Endothelial cell of umbilical vein (primary cell): Measurements from ENCODE around the gene RIPOR1.

Experiments
- CTCF ChIP-seq, 2 donors: IDR thresholded peaks; 1 replicate in 1 of 2; 2 replicates in 1 of 2; pipeline ENCODE4 v1.5.1; 2011; ENCODE audit warnings: low read length in 2 of 2, mild to moderate bottlenecking in 2 of 2, moderate library complexity in 2 of 2, control low read depth in 1 of 2, inconsistent platforms in 1 of 2, low read depth in 1 of 2; ENCODE audit not compliant: insufficient read depth in 1 of 2; ENCODE audit errors: extremely low read depth in 1 of 2
- EZH2 ChIP-seq: IDR thresholded peaks from 2 replicates; pipeline ENCODE4 v1.6.1; 2012; ENCODE audit warnings: borderline replicate concordance, low read depth, mild to moderate bottlenecking, moderate library complexity, low read length, inconsistent platforms; ENCODE audit not compliant: severe bottlenecking
- FOS ChIP-seq: IDR thresholded peaks from 2 replicates; pipeline ENCODE4 v1.6.1; 2011; ENCODE audit warnings: mild to moderate bottlenecking, low read length, moderate library complexity, borderline replicate concordance; ENCODE audit not compliant: insufficient read depth
- MAX ChIP-seq: IDR thresholded peaks from 2 replicates; pipeline ENCODE4 v1.6.1; 2011; ENCODE audit not compliant: insufficient read depth, insufficient read length
- MYC ChIP-seq: IDR thresholded peaks from one replicate; pipeline ENCODE4 v1.6.1; 2011; ENCODE audit warnings: mild to moderate bottlenecking, low read depth, low read length
- POLR2A ChIP-seq: IDR thresholded peaks from 2 replicates; pipeline ENCODE4 v1.6.1; 2012; ENCODE audit warnings: low read depth, mild to moderate bottlenecking, control low read depth, low read length
- POLR2AphosphoS5 ChIP-seq: IDR thresholded peaks from 2 replicates; pipeline ENCODE4 v1.6.1; 2012; ENCODE audit warnings: low read depth, mild to moderate bottlenecking, control low read depth, low read length, moderate library complexity; ENCODE audit not compliant: insufficient read depth

- TF ChIP-seq POLR2A (peak; percentile 73), CTCF (IDR thresholded peaks at IDR 0.05; ENCODE audit: extremely low read depth in 1 of 2, insufficient read depth in 1 of 2, low read depth in 1 of 2, low read length in 2 of 2) (no peak), MAX (no peak), MYC (no peak), FOS (no peak), EZH2 (no peak), POLR2AphosphoS5 (peak; percentile 68)
Measured at GRCh38 chr16:67528870-67529581, 397 bp downstream of the RIPOR1 start.
